HG02623 (cell line): Measurements from ENCODE around the gene RHOH.
"Not testable (repeated sequence)": the region's sequence is repeated elsewhere in the genome, so short reads cannot be mapped to it uniquely, and the experiment has no call there.

Source experiments
- ATAC-seq: cut with Tn5 transposase; IDR thresholded peaks from one replicate; pipeline ENCODE4 v1.9.1; 2021; ENCODE audit warnings: moderate library complexity; ENCODE audit not compliant: unreplicated experiment

Gene RHOH, protein sequence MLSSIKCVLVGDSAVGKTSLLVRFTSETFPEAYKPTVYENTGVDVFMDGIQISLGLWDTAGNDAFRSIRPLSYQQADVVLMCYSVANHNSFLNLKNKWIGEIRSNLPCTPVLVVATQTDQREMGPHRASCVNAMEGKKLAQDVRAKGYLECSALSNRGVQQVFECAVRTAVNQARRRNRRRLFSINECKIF

DNA sequence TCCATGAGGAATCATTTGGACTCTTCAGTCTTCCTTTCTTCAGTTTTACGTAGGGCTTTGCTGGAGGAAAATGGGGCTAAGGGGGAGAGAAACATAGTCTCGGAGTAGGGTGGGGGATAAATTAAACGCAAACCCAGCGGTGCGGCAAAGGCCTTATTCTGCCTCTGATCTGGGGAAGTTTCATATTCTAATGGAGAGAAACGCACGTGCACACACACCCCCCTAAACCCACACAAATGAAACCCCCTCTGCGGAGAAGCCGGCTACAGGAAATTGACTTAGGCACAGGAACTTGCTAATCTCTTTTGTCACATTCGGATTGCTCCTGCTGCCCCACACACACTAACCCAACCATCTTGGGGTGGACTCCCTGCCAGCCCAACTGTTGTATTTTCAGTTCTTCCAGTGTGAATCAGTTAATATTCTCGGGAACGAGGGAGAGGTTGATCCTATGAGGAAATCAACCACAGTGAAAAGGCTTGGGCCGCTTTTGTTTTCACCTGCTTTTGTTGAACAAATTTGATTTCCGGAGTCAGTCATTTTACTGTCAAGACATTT is at the start of gene RHOH:
RHOH (plus strand) TSS at position 308 of the 558 bp plus-strand sequence. CDS start 46,356 bp downstream, outside the sequence.
- ATAC-seq, result no peak

DNA sequence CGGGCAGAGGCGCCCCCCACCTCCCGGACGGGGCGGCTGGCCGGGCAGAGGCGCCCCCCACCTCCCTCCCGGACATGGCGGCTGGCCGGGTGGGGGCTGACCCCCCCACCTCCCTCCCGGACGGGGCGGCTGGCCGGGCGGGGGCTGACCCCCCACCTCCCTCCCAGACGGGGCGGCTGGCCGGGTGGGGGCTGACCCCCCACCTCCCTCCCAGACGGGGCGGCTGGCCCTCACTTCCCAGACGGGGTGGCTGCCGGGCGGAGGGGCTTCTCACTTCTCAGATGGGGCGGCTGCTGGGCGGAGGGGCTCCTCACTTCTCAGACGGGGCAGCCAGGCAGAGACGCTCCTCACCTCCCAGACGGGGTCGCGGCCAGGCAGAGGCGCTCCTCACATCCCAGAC is 49.3 kb upstream of the RHOH start:
- ATAC-seq, result not testable (repeated sequence)

DNA sequence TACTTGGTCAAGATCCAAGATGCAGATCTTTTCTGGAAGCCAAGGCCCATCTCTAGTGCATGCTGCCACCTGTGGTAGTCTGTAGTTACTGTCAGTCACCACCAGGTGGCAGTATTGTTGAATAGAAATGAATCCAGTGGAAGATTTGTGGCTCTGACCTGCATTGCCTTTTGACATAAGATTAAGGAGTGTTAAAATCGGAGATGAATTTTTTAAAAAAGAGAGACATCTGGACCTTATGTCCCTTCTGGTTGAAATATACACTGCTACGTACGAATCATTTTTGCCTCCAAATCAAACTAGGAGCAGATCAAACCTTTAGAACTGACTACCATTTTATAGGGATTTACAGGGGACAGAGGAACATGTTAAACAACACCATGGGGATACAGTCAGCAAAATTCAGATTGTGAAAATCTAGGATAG is 46.9 kb upstream of the RHOH start:
- peak; percentile 47 for ATAC-seq

DNA sequence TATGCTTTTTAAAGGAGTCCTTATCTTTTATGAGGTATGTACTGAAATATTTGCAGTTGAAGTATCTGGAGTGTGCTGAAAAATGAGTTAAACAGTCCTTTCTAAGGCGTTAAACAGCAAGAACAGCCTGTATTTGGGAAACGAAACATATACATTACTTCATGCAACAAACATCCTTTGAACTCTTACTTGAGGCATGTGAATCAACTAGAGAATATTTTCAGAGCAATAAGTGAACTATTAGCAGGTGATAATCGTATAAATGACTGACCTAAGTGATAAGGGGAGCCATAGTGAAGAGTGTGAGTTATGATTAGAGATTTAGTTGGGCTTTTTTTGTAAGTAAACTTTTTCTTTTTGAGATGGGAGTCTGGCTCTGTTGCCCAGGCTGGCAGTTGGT is 45.9 kb upstream of the RHOH start:
- no peak for ATAC-seq

DNA sequence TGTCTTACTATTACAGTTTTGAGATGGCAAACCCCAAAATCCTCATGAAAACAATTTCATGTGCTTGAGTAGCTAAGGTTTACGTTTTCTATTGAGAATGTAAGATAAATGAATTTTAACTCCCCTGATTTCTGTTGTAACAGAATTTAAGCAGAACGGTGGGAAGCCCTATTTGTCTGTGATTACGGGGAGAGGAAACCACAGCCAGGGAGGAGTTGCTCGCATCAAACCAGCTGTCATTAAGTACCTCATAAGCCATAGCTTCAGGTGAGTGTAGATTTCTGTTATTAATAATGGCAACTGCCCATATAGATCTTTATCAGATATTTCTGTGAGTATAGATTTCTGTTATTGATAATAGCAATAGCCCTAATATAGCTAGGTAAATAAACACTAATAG is 44.2 kb upstream of the RHOH start:
- ATAC-seq, result no peak

DNA sequence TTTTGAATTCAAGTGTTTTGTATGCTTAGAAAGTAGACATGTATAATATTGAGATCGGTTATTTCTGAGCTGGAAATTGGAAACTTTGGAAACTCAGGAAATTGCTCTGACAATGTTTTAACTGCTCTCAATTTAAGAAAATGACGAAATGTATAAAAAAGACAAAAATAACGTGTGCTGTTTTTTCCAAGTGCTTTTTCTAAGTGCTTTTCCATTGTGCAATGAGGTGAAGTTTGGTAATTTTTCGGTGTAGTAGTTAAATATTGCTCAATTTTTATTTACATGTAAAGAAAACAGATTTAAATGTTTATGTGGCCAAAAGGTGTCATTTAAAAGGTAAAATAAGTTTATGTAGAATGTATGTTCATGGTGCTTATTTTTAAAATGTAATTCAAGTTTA is 39.4 kb upstream of the RHOH start:
- ATAC-seq, result no peak

DNA sequence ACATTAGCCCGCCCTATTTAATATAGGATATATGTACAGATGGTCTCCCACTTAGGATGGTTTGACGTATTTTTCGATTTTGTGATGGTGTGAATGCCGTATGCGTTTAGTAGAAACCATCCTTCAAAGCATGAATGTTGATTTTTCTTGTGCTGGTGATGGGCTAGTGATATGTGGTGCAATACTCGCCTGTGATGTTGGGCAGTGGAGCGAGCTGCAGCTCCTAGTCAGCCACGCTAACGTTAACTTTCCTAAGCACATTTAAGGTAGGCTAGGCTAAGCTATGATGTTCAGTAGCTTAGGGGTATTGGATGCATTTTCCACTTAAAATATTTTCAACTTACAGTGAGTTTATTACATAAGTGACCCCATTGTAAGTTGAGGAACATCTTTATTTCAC is 36.6 kb upstream of the RHOH start:
- no peak for ATAC-seq

DNA sequence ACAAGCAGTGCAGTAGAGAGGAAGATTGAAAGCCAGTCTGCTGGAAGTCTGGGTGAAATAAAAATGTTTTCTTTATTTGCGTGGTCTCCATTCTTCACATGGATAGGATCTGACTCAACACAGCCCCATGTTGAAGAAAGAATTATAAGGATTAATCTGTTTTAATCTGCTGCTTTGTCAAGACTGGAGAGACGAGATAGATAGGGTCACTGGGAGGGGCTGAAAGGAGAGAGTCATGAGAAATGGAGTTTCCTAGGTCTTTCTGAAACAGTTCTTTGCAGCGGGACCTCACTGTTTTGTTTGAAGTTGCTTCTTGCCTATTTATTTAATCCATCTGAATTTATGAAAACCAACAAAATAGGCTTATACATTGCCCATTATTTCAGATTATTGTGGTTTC is 32.4 kb upstream of the RHOH start:
- ATAC-seq, result no peak

DNA sequence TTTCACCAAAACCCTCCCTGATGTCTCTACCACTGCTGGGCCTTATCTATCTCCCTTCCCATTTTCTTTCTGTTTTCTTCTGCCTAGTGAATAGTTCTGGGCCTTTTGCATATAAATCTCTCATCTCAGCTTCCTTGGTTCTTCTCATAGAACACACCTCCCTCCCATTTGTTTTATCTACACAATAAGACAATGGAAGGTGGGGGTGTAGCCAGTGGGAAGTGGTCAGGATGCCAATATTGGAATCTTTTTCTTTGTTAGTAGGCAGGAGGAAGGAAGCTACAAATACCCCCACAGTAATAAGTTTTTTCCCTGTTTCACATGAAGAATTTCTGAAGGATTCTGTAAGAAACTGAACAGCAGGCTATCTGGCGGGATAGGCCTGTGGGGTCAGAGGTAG is 30.9 kb upstream of the RHOH start:
- ATAC-seq, result no peak

DNA sequence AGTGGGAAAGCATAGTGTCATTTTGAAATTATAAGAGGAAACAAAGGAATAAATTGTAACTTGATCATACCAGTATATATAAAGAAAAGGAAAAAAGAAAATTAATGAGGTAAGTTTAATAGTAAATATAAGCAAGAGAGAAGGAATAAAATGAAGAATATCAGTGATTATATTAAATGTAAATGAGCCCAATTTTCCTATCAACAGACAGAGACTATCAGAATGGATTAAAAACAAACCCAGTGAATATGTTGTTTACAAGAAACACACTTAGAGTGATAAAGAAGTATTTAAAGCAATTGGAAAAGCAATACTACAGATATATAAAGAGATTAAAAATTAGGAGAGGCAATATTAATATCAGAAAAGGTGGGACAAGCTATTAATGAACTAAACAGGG is 28.8 kb upstream of the RHOH start:
- ATAC-seq, result no peak

DNA sequence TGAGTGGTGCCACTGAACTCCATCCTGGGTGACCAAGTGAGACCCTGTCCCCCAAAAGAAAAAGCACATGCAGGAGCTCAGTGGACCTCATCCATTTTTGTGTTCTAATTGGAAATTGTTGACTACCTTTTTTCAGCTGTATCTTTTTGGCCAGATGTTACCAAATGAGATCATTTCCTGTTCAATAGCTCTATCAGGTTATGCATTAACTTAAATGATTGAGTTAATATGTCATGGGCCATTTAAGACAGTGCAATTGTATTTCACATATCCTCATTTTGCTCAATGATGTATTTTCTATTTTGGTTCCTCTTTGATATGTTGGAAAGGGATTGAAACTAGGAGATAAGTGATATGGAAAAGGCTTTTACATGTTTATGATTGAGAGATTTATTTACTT is 26.2 kb upstream of the RHOH start:
- peak; percentile 55 for ATAC-seq

DNA sequence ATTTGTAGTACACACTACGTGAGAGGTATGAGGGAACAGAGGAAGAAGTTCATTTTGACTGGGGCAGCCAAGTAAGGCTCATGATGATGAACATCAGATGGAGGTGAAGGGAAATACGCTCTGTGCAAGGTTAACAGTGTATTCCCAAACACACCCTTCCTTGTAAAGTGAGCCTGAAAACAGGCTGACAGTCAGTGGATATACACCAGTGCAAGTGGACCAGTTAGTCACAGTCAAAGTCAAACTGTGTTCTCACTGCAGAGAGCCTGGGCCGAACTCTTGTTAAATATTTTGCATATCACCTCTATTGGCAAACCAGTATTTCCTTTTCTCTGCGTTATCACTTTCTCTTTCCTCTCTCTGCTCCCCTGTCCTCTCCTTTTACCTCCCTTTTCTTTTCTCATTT is 23.4 kb upstream of the RHOH start:
- no peak for ATAC-seq

DNA sequence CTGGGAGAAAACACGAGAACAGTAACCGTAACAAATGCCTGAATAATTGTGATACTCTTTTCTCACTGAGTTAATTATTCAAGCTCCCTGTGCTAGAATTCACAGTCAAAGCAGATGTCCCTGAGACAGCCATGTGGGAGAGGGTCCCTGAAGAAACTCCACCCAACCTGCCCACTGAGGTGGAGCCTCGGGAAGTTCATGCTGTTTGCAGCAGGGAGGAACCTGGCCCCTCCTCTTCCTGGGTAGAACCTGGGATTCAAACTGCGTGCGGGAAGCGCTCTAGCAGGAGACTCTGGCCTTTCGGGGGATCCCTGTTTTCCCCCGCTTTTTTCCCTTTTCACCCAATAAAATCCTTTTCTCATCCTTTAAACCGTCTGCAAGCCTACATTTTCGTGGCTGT is 20.2 kb upstream of the RHOH start:
- no peak for ATAC-seq

DNA sequence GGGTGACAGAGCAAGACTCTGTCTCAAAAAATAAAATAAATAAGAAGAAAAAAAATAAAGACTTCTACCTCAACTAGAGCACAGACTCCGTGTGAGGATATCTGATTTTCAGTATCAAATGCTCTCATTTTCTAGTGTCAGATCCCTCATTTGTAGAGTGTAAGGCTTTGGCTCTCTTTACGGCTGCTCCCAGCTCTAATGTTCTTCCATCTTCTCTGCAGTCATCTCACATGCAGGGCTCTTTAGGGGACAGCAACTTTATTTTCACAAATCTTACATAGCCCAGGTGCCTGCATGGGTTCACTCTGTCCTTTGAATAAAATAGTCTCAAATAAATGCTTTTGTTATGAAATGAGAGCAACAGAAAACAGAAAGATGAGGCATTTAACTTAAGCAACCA is 19.2 kb upstream of the RHOH start:
- ATAC-seq, result no peak

DNA sequence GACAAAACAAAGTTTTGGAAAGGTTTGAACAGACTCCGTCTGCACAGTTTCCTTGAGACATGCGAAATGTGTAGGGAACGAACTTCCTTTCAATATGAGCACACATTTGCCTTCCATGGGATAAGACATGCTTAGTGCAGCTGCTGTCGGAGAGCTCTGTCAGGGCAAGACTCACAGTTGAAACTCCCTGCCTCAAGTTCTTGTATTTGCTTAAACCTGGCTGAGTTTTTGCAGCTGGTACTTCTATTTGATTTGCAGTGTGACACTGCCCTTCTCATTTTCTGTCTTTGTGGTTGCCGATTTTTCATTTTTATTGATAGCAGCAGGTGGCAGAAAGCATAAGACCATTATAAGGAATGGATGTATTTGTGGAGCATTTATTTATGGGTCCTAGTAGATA is 18.2 kb upstream of the RHOH start:
- ATAC-seq, result no peak

DNA sequence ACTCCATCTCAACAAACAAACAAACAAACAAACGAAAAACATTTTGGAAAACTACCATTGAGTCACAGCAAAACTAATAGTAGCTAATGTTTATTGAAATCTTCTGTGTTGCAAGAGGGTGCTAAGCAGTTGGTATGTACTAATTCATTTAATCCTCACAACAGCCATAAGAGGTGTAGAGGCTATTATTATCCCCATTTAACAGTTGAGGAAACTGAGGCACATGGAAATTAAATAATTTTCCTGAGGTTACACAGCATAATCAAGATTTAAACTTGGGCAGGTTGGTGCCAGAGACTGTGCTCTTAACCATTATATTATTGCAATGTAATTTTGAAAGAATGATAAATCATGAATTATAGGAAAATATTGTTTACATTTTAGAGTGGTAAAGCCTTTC is 17.5 kb upstream of the RHOH start:
- ATAC-seq, result no peak

DNA sequence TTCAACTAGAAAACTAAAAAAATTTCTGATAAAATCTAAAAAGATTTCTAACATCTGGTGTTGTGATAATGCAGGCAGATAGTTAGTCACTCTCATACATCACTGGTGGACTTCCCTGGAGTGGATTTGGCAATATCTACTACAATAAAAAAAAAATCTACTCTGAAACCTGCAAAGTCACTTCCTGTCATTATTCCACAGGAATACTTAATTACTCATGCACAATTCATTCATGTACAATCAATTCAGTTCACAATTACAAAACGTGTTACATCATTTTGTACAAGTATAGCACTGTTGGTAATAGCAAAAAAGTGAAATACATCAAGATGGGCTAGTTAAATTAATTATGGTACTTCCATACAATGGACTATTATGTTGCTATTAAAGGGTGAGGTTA is 16.5 kb upstream of the RHOH start:
- no peak for ATAC-seq

DNA sequence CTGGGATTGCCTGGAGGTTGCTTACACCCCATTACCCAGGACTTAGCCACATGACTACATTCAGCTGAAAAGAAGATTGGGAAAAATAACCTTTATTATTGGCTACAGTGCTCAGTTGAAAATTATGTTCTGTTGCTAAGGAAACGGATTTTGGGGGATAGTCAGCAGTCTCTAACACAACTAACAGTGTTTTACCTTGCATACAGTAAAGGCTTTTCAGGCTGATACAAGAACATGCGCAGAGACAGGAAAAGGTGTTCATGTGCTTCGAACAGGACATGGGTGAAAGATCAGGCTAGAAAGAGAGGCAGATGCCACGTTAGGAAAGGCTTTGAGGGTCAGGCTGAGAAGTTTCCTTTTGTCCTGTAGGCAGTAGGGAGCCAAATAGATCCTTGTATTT is 14.8 kb upstream of the RHOH start:
- ATAC-seq, result no peak

DNA sequence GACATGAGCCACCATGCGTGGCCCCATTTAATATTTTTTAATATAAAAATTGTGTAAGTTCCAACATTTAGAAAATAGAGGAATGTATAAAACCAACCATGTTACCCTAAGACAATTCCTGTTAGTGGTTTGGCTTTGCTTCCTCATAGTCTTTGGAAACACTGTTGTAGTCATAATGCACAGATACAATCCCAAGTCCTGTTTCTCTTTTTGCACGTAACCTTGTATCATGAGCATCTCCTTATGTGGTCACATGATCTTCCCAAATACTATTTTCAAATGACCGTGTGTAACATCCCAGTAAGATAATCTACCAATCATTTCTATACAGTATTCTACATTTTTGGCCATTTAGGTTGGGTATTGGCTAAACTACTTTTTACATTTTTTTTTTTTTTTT is 13.9 kb upstream of the RHOH start:
- ATAC-seq, result no peak

DNA sequence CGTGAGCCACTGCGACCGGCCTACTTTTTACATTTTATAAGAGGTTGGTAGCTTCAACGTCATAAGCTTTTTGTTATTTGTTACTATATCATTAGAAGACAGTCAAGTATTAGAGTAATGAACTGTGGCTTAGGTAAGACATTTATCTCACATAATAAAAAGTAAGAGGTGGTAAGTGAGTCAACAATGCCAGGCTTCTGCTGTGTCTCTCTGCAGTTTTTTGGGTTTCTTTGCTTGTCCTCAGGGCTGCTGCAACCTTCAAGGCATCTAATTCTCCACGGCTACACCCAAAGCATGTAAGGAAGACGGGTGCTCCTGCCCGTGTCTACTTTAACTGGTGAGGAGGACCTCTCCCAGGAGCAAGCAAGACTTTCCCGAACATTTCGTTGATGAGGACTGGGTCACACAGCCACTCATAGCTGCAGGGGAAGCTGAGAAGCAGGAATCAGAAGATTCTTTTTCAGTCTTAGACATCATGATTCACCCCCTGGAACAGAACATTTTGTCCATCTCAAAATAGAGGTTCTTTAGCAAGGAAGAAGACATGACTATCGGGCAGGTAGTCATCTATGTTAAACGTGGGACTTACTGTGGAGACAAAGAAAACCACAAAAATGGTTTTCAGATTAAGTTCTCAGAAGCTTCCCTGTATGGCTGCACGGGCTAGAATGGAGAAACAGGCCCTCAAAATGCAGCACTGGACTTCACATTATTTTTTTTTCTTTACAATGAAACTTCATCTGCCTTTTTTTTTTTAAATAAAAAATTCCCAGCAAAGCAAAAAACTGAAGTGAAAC is 13.0 kb upstream of the RHOH start:
- no peak for ATAC-seq

DNA sequence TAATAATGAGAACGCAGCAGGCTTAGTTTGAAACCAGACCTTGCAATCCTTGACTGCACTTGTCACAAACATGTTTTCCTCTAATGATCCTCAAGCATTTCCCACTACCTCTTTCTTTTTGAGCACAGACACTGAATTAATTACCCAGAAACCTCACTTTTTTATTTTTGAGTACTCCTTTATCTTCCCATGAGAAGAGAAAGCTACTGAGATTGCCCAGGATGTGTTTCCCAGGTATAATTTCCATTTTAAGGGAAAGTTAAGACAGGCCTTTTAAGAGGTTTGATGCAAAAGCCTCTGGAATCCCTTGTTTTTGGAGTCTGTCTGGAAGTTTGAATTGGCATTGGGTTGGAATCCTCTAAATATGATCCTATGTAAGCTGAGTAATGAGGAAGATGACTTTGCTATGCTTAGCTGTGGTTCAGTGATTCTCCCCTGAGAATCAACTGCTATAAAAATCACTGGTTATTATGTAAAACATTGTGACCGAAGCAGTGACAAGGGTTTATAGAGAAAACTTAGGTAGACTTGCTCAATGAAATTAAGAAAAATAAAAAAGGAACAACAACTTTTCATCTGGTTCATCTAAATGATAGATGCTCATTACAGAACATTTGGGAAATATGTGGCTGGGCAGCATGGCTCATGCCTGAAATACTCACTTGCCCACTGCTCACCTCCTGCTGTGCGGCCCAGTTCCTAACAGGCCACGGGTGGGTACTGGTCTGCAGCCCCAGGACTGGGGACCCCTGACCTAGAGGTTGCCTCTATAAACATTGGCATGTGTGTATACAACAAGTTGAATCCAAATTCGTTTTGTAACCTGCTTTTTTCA is 10.8 kb upstream of the RHOH start:
- ATAC-seq, result no peak

DNA sequence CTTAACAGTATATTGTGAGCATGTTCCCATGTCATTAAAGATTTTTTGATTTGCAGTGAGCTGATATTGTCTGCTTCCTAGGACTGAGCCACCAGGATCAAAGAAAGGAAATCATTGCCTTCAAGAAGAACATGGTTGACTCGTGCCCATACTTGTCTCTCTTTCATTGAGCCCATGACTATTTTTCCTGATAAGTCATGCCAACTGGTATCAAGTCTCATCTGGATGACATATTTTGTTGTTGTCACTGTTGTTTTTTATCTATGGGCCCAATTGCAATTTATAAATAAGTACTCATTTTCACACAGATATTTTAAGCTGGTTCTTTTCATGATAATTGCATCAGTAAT is 10.2 kb upstream of the RHOH start:
- no peak for ATAC-seq
